Measurements from ENCODE around the gene ELAVL4.

ELAVL4 gene

GRCh38 chr1:50110151-50110550 lies 1.4 kb downstream of the ELAVL4 start:
- no peak for TF ChIP-seq EGR1 (IDR thresholded peaks at IDR 0.05)
- TF ChIP-seq NFIC (IDR thresholded peaks at IDR 0.05): no peak
- TF ChIP-seq MAX (IDR thresholded peaks at IDR 0.05): no peak
- no peak for TF ChIP-seq TEAD4 (IDR thresholded peaks at IDR 0.05)
- TF ChIP-seq TCF12 (IDR thresholded peaks at IDR 0.05; ENCODE audit: low read depth): no peak
- TF ChIP-seq RAD21 (IDR thresholded peaks at IDR 0.05; ENCODE audit: low read depth): no peak
- TF ChIP-seq FOXM1 (IDR thresholded peaks at IDR 0.05; ENCODE audit: borderline replicate concordance, low read depth): no peak
- TF ChIP-seq REST (IDR thresholded peaks at IDR 0.05; ENCODE audit: low read depth): no peak
- no peak for TF ChIP-seq ZBTB7A (IDR thresholded peaks at IDR 0.05; ENCODE audit: low read depth)
- no peak for TF ChIP-seq EP300 (IDR thresholded peaks at IDR 0.05; ENCODE audit: borderline replicate concordance)
- no peak for TF ChIP-seq USF1 (IDR thresholded peaks at IDR 0.05)
- TF ChIP-seq YY1 (IDR thresholded peaks at IDR 0.05; ENCODE audit: low read depth): no peak
- no peak for TF ChIP-seq TAF1 (IDR thresholded peaks at IDR 0.05; ENCODE audit: low read depth)
- TF ChIP-seq CREB1 (IDR thresholded peaks at IDR 0.05; ENCODE audit: low read depth): no peak
- no peak for TF ChIP-seq CEBPB (IDR thresholded peaks at IDR 0.05)

- TF ChIP-seq FOXM1 (IDR thresholded peaks at IDR 0.05; ENCODE audit: borderline replicate concordance, low read depth) (no peak), EGR1 (IDR thresholded peaks at IDR 0.05) (no peak), ZBTB7A (IDR thresholded peaks at IDR 0.05; ENCODE audit: low read depth) (no peak), NFIC (IDR thresholded peaks at IDR 0.05) (no peak), TEAD4 (IDR thresholded peaks at IDR 0.05) (no peak), RAD21 (IDR thresholded peaks at IDR 0.05; ENCODE audit: low read depth) (no peak), EP300 (IDR thresholded peaks at IDR 0.05; ENCODE audit: borderline replicate concordance) (no peak), CEBPB (IDR thresholded peaks at IDR 0.05) (no peak), MAX (IDR thresholded peaks at IDR 0.05) (no peak), USF1 (IDR thresholded peaks at IDR 0.05) (no peak), REST (IDR thresholded peaks at IDR 0.05; ENCODE audit: low read depth) (no peak), TAF1 (IDR thresholded peaks at IDR 0.05; ENCODE audit: low read depth) (no peak), CREB1 (IDR thresholded peaks at IDR 0.05; ENCODE audit: low read depth) (no peak)
These were observed 1.9 kb downstream of the ELAVL4 start for GRCh38 chr1:50110656-50111055.

- TF ChIP-seq FOXM1 (IDR thresholded peaks at IDR 0.05; ENCODE audit: borderline replicate concordance, low read depth) (no peak), REST (IDR thresholded peaks at IDR 0.05; ENCODE audit: low read depth) (no peak), USF1 (IDR thresholded peaks at IDR 0.05) (no peak), ZBTB7A (IDR thresholded peaks at IDR 0.05; ENCODE audit: low read depth) (no peak), CREB1 (IDR thresholded peaks at IDR 0.05; ENCODE audit: low read depth) (no peak), CEBPB (IDR thresholded peaks at IDR 0.05) (no peak), NFIC (IDR thresholded peaks at IDR 0.05) (no peak), EP300 (IDR thresholded peaks at IDR 0.05; ENCODE audit: borderline replicate concordance) (no peak), TAF1 (IDR thresholded peaks at IDR 0.05; ENCODE audit: low read depth) (no peak), MAX (IDR thresholded peaks at IDR 0.05) (no peak), TEAD4 (IDR thresholded peaks at IDR 0.05) (no peak), TCF12 (IDR thresholded peaks at IDR 0.05; ENCODE audit: low read depth) (no peak), RAD21 (IDR thresholded peaks at IDR 0.05; ENCODE audit: low read depth) (no peak), EGR1 (IDR thresholded peaks at IDR 0.05) (no peak), YY1 (IDR thresholded peaks at IDR 0.05; ENCODE audit: low read depth) (no peak)
These were observed 2.8 kb downstream of the ELAVL4 start for GRCh38 chr1:50111503-50111902.

- TF ChIP-seq USF1 (IDR thresholded peaks at IDR 0.05): no peak
These were observed 3.5 kb downstream of the ELAVL4 start for GRCh38 chr1:50112193-50112592.

Measured in Ishikawa (cell line).